WTC11 (cell line): Measurements from ENCODE around the gene CREBBP. TPM values are rescaled to one million over a fixed set of nuclear protein-coding genes. Genes with fewer than 3 reads are reported as not detected.

Experiments used
- ATAC-seq: fragments of 200-7000 bp; cut with Tn5 transposase; 2 replicates; pipeline ENCODE4 v1.10.0; 2021; ENCODE audit warnings: mild to moderate bottlenecking, moderate library complexity
- CTCF ChIA-PET: fragments of 300-600 bp; sonication (Branson Sonifier 250); formaldehyde crosslinking; loops from one replicate; lab custom pipeline; 2021; ENCODE audit warnings: antibody characterized with exemption; lab: Charles Lee
- POLR2A ChIA-PET: fragments of 350-600 bp; sonication (Branson Sonifier 250); formaldehyde crosslinking; loops from one replicate; lab custom pipeline; 2021; ENCODE audit warnings: antibody characterized with exemption; lab: Charles Lee
- DNase-seq: peaks from one replicate; pipeline ENCODE4 v3.0.0; 2021; ENCODE audit warnings: low spot score
- H3K27ac Mint-ChIP-seq: 2 replicates; pipeline ENCODE4 v1.8.0; 2021; ENCODE audit warnings: mixed read lengths
- H3K27me3 Mint-ChIP-seq: 2 replicates; pipeline ENCODE4 v1.8.0; 2021; ENCODE audit warnings: low read depth, mild to moderate bottlenecking, moderate library complexity, mixed read lengths
- H3K36me3 Mint-ChIP-seq: 2 replicates; pipeline ENCODE4 v1.8.0; 2021; ENCODE audit warnings: mixed read lengths
- H3K4me1 Mint-ChIP-seq: 2 replicates; pipeline ENCODE4 v1.8.0; 2022; ENCODE audit warnings: mixed read lengths
- H3K4me3 Mint-ChIP-seq: 2 replicates; pipeline ENCODE4 v1.8.0; 2021; ENCODE audit warnings: mild to moderate bottlenecking, moderate library complexity, mixed read lengths
- H3K9me3 Mint-ChIP-seq: 2 replicates; pipeline ENCODE4 v1.8.0; 2021; ENCODE audit warnings: mixed read lengths
- ARID4B ChIP-seq: sonication (generic); formaldehyde crosslinking; IDR thresholded peaks from 2 replicates; pipeline ENCODE4 v1.8.0; 2023; ENCODE audit warnings: missing genetic modification reagents, mild to moderate bottlenecking, borderline replicate concordance
- CREM ChIP-seq: sonication (generic); formaldehyde crosslinking; IDR thresholded peaks from 2 replicates; pipeline ENCODE4 v1.8.1; 2022; ENCODE audit warnings: mild to moderate bottlenecking, missing genetic modification reagents, moderate library complexity
- CTCF ChIP-seq: fragments of 200-600 bp; IDR thresholded peaks from 2 replicates; pipeline ENCODE4 v1.8.0; 2022; ENCODE audit warnings: antibody characterized with exemption
- FOXP4 ChIP-seq: sonication (generic); formaldehyde crosslinking; IDR thresholded peaks from 2 replicates; pipeline ENCODE4 v1.8.0; 2022; ENCODE audit warnings: mild to moderate bottlenecking, missing genetic modification reagents
- GTF2I ChIP-seq: fragments of 250-450 bp; sonication (Bioruptor Pico); conservative IDR thresholded peaks from 2 replicates; pipeline ENCODE4 v1.4.0; 2021; ENCODE audit warnings: mild to moderate bottlenecking
- PRDM15 ChIP-seq: sonication (generic); formaldehyde crosslinking; IDR thresholded peaks from 2 replicates; pipeline ENCODE4 v1.8.0; 2022; ENCODE audit warnings: missing genetic modification reagents
- RORB ChIP-seq: fragments of 250-450 bp; sonication (Bioruptor Pico); IDR thresholded peaks from 2 replicates; pipeline ENCODE4 v1.9.0; 2021; ENCODE audit warnings: mild to moderate bottlenecking
- SMAD3 ChIP-seq: sonication (generic); formaldehyde crosslinking; IDR thresholded peaks from 2 replicates; pipeline ENCODE4 v1.8.0; 2022; ENCODE audit warnings: missing genetic modification reagents, mild to moderate bottlenecking, borderline replicate concordance
- USF2 ChIP-seq: sonication (generic); formaldehyde crosslinking; IDR thresholded peaks from 2 replicates; pipeline ENCODE4 v1.8.1; 2023; ENCODE audit warnings: mild to moderate bottlenecking, missing genetic modification reagents, moderate library complexity
- ZNF232 ChIP-seq: sonication (generic); formaldehyde crosslinking; IDR thresholded peaks from 2 replicates; pipeline ENCODE4 v1.8.0; 2022; ENCODE audit warnings: mild to moderate bottlenecking, missing genetic modification reagents
- ZNF281 ChIP-seq: sonication (generic); formaldehyde crosslinking; IDR thresholded peaks from 2 replicates; pipeline ENCODE4 v1.8.0; 2023; ENCODE audit warnings: mild to moderate bottlenecking, missing genetic modification reagents
- ZNF396 ChIP-seq: fragments of 250-450 bp; sonication (Bioruptor Pico); IDR thresholded peaks from 2 replicates; pipeline ENCODE4 v1.8.0; 2021; ENCODE audit warnings: mild to moderate bottlenecking, moderate library complexity, borderline replicate concordance
- ZSCAN18 ChIP-seq: fragments of 250-450 bp; sonication (Bioruptor Pico); IDR thresholded peaks from 2 replicates; pipeline ENCODE4 v2.1.2; 2022; ENCODE audit warnings: mild to moderate bottlenecking, moderate library complexity
- total RNA-seq: library from RNA; stranded (reverse); gene quantifications from 3 replicates; pipeline ENCODE4 v1.2.3, GENCODE V29; 2021

Gene CREBBP
- total RNA-seq, 1 experiment from 2014 or later, result 49.6 TPM

GRCh38 chr16:3734758-3735221 lies 145.7 kb downstream of the CREBBP start (continued):
- TF ChIP-seq ZSCAN18 (CRISPR knock-in tag) (no peak), USF2 (CRISPR knock-in tag) (no peak), RORB (CRISPR knock-in tag) (no peak)

- Mint-ChIP-seq H3K4me1 (peaks cover 2% of the 10 kb centered on the region; the same call in 1 of the 2 replicates), H3K9me3 (peaks cover 5% of the 10 kb centered on the region), H3K4me3 (no peak overlapping the region), H3K36me3 (peaks cover 93% of the 10 kb centered on the region), H3K27ac (no peak overlapping the region), H3K27me3 (no peaks in the 10 kb centered on the region; the same call in 1 of the 2 replicates)
- ATAC-seq (no peak), DNase-seq (no peak)
- ChIA-PET CTCF (interaction anchor here (1.9 kb wide), 1 partner anchor 43 kb away, joined by 5 read pairs; no protein-coding TSS in a partner anchor), POLR2A (no interaction called here)
- TF ChIP-seq CTCF (no peak), CREM (CRISPR knock-in tag) (no peak), FOXP4 (CRISPR knock-in tag) (no peak), ARID4B (CRISPR knock-in tag) (no peak), GTF2I (CRISPR knock-in tag) (no peak), PRDM15 (CRISPR knock-in tag) (no peak), ZNF281 (CRISPR knock-in tag) (no peak), ZNF232 (CRISPR knock-in tag) (no peak), ZNF396 (no peak), SMAD3 (CRISPR knock-in tag) (no peak)
Observed at GRCh38 chr16:3734084-3734757, 146.3 kb downstream of the CREBBP start.
